Measurements from ENCODE around the gene PXMP4. TPM values are rescaled to one million over a fixed set of nuclear protein-coding genes. Genes with fewer than 3 reads are reported as not detected.

PXMP4 gene
- total RNA-seq, 1 experiment from 2014 or later = 12.0 TPM

DNA sequence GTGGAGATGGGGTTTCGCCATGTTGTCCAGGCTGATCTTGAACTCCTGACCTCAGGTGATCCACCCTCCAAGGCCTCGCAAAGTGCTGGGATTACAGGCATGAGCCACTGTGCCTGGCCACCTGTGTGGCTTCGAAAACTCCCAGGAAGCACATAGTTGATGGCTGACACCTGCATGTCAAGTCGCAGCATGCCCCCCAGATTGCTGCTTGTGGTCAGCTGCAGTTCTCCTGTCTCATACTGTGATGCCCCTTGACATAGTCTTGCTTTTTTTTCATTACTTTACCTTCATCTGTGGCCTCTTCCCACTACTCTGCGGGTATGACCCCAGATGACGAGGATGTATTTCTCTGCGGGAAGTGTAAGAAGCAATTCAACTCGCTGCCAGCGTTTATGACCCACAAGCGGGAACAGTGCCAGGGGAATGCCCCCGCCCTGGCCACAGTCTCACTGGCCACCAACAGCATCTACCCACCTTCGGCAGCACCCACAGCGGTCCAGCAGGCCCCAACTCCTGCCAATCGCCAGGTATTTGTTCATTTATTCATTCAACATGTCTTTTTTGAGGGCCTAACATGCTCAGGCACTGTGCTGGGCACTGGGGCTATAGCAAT, 24.8 kb upstream of the PXMP4 start:
- Histone ChIP-seq H3K9me3 (ENCODE audit: control insufficient read depth, insufficient read depth, low read depth, low read length) (no peaks in the 10 kb centered on the region), H3K4me1 (ENCODE audit: control insufficient read depth, insufficient read depth, low read length) (no peaks in the 10 kb centered on the region), H3K27ac (ENCODE audit: low read length) (no peak overlapping the region), H3K4me3 (ENCODE audit: low read depth in 2 of 2, low read length in 2 of 2) (no peak overlapping the region), H3K27me3 (ENCODE audit: control insufficient read depth, insufficient read depth, low read length) (no peaks in the 10 kb centered on the region), H3K36me3 (ENCODE audit: control insufficient read depth, insufficient read depth, low read length) (no peaks in the 10 kb centered on the region)
- no peak for TF ChIP-seq POLR2AphosphoS5 (IDR thresholded peaks at IDR 0.05; ENCODE audit: low read depth, low read length)
- TF ChIP-seq TCF7L2 (IDR thresholded peaks at IDR 0.05; ENCODE audit: low read depth, low read length) = no peak
- no peak for TF ChIP-seq REST (IDR thresholded peaks at IDR 0.05; ENCODE audit: insufficient read depth in 1 of 2, low read depth in 2 of 2, low read length in 1 of 2)
- no peak for TF ChIP-seq SIN3A (IDR thresholded peaks at IDR 0.05; ENCODE audit: borderline replicate concordance, insufficient read depth, low read depth, low read length)
- TF ChIP-seq CTCF (IDR thresholded peaks at IDR 0.05) = no peak
- ChIA-PET POLR2A (no interaction called here), CTCF (no interaction called here)
- no TSS peak for BruUV-seq (replicated peaks)
- in situ Hi-C loops (cut with HindIII; ENCODE audit: low pct_unique_long_range_greater_than_20kb, low sequenced_read_pairs) (no loop called here), intact Hi-C loops (cut with micrococcal nuclease; ENCODE audit: unreplicated experiment) (no loop called here)
- DNase-seq (ENCODE audit: low read depth, low spot score) = no peak
- no peak for ATAC-seq

DNA sequence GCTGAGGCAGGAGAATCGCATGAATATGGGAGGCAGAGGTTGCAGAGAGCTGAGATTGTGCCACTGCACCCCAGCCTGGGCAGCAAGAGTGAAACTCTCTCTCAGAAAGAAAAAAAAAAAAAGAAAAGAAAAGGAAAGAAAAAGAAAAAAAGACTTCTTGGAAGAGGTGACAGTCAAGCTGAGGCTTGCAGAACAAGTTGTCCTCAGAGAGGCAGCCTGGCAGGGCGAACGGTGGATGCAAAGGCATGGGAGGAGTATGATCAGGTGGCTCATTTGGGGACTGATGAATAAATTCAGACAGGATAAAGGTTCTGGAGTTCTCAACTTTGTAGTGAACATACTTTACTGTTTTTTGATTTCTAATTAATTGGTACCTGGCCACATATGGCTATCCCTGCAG, 24.1 kb upstream of the PXMP4 start:
- no peak overlapping the region for H3K4me3 ChIP-seq (ENCODE audit: low read depth in 2 of 2, low read length in 2 of 2)
- H3K27me3 ChIP-seq (ENCODE audit: control insufficient read depth, insufficient read depth, low read length) = no peaks in the 10 kb centered on the region
- BruUV-seq (replicated peaks) = no TSS peak
- H3K4me1 ChIP-seq (ENCODE audit: control insufficient read depth, insufficient read depth, low read length) = no peaks in the 10 kb centered on the region
- ATAC-seq (no peak), DNase-seq (ENCODE audit: low read depth, low spot score) (no peak)
- no peak overlapping the region for H3K27ac ChIP-seq (ENCODE audit: low read length)
- H3K36me3 ChIP-seq (ENCODE audit: control insufficient read depth, insufficient read depth, low read length) = no peaks in the 10 kb centered on the region
- TF ChIP-seq CTCF (IDR thresholded peaks at IDR 0.05) (no peak), TCF7L2 (IDR thresholded peaks at IDR 0.05; ENCODE audit: low read depth, low read length) (no peak), REST (IDR thresholded peaks at IDR 0.05; ENCODE audit: insufficient read depth in 1 of 2, low read depth in 2 of 2, low read length in 1 of 2) (no peak), SIN3A (IDR thresholded peaks at IDR 0.05; ENCODE audit: borderline replicate concordance, insufficient read depth, low read depth, low read length) (no peak), POLR2AphosphoS5 (IDR thresholded peaks at IDR 0.05; ENCODE audit: low read depth, low read length) (no peak)
- ChIA-PET POLR2A (no interaction called here), CTCF (no interaction called here)
- intact Hi-C loops (cut with micrococcal nuclease; ENCODE audit: unreplicated experiment) (no loop called here), in situ Hi-C loops (cut with HindIII; ENCODE audit: low pct_unique_long_range_greater_than_20kb, low sequenced_read_pairs) (no loop called here)
- no peaks in the 10 kb centered on the region for H3K9me3 ChIP-seq (ENCODE audit: control insufficient read depth, insufficient read depth, low read depth, low read length)
